DND-41 (cell line): ENCODE data around the gene HDGF.
A peak's percentile ranks its signal among the peaks of the same experiment; 100 is the strongest.

ENCODE experiments used
- ATAC-seq: fragments of 200-7000 bp; cut with Tn5 transposase; 3 replicates; pipeline ENCODE4 v1.9.1; 2021; ENCODE audit warnings: low read depth; ENCODE audit not compliant: insufficient read depth
- DNase-seq: peaks from one replicate; pipeline ENCODE4 v3.0.0-alpha.2; 2020
- H2AFZ ChIP-seq: 2 replicates; pipeline ENCODE4 v1.6.0; 2012; ENCODE audit warnings: low read depth, low read length
- H3K27ac ChIP-seq: 2 replicates; pipeline ENCODE4 v1.5.1; 2012; ENCODE audit warnings: low read length, inconsistent platforms
- H3K27me3 ChIP-seq: fragments of 200-600 bp; sonication (generic); 2 replicates; pipeline ENCODE4 v1.6.0; 2012; ENCODE audit warnings: low read length, mild to moderate bottlenecking, inconsistent platforms; ENCODE audit not compliant: insufficient read depth, poor library complexity
- H3K36me3 ChIP-seq: 2 replicates; pipeline ENCODE4 v1.5.1; 2012; ENCODE audit warnings: low read length, inconsistent platforms; ENCODE audit not compliant: insufficient read depth
- H3K4me1 ChIP-seq: 2 replicates; pipeline ENCODE4 v1.5.1; 2012; ENCODE audit warnings: mild to moderate bottlenecking, low read length; ENCODE audit not compliant: insufficient read depth
- H3K4me2 ChIP-seq: 2 replicates; pipeline ENCODE4 v1.6.0; 2012; ENCODE audit warnings: mild to moderate bottlenecking, moderate library complexity, low read length, inconsistent platforms; ENCODE audit not compliant: insufficient read depth
- H3K4me3 ChIP-seq, 2 experiments: fragments of 200-600 bp in 1 of 2; shearing (Covaris generic) in 1 of 2; 2 replicates each; pipeline ENCODE4 v1.5.1; 2012 to 2016; ENCODE audit warnings: inconsistent platforms in 2 of 2, low read length in 2 of 2, mild to moderate bottlenecking in 2 of 2, low read depth in 1 of 2, moderate library complexity in 1 of 2
- H3K79me2 ChIP-seq: 2 replicates; pipeline ENCODE4 v1.6.0; 2012; ENCODE audit warnings: low read length, inconsistent platforms; ENCODE audit not compliant: insufficient read depth
- H3K9ac ChIP-seq: 2 replicates; pipeline ENCODE4 v1.6.0; 2012; ENCODE audit warnings: low read depth, mild to moderate bottlenecking, inconsistent platforms, low read length, moderate library complexity
- H3K9me3 ChIP-seq: 2 replicates; pipeline ENCODE4 v1.5.1; 2012; ENCODE audit warnings: low read length, moderate library complexity, mild to moderate bottlenecking, inconsistent platforms; ENCODE audit not compliant: insufficient read depth, severe bottlenecking
- H4K20me1 ChIP-seq: 2 replicates; pipeline ENCODE4 v1.6.0; 2012; ENCODE audit warnings: low read length; ENCODE audit not compliant: insufficient read depth
- CTCF ChIP-seq: IDR thresholded peaks from 2 replicates; pipeline ENCODE4 v1.5.1; 2012; ENCODE audit warnings: borderline replicate concordance, low read length, moderate library complexity, mild to moderate bottlenecking; ENCODE audit not compliant: poor library complexity, severe bottlenecking; ENCODE audit errors: extremely low read depth
- EZH2 ChIP-seq: IDR thresholded peaks from 3 replicates; pipeline ENCODE4 v1.6.1; 2012; ENCODE audit warnings: borderline replicate concordance, low read depth, mild to moderate bottlenecking, moderate library complexity, low read length, inconsistent platforms; ENCODE audit not compliant: severe bottlenecking

Gene HDGF

DNA sequence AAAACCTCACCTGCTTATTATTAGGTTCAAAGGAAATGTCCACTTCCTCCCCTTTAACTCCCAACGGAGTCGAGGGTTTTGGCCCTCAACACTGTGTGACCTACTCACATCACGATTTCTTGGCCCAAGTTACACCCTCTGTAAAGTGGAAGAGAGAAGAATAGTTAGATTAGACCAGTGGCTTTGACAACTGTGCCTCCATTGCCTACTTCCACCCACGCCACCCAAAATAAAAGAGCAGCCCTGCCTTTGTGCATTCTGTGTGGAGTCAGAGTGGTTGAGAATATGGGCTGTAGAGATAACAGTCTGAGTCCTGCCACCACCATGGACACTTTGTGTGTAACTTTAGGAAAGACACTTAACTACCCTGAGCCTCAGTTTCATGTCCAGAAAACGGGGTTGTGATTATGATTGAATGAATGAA is 4.1 kb upstream of the HDGF start:
- no peak overlapping the region for H3K4me2 ChIP-seq
- no peaks in the 10 kb centered on the region; the same call in 1 of the 2 replicates for H3K36me3 ChIP-seq
- H3K9me3 ChIP-seq = no peaks in the 10 kb centered on the region
- H2AFZ ChIP-seq = no peak overlapping the region
- no peak overlapping the region for H3K27ac ChIP-seq
- no peaks in the 10 kb centered on the region for H3K27me3 ChIP-seq
- DNase-seq = no peak
- H3K79me2 ChIP-seq = peaks cover 44% of the 10 kb centered on the region
- no peak overlapping the region for H3K9ac ChIP-seq
- H3K4me1 ChIP-seq = peaks cover 15% of the 10 kb centered on the region
- no peak overlapping the region for H3K4me3 ChIP-seq
- no peaks in the 10 kb centered on the region for H4K20me1 ChIP-seq
- TF ChIP-seq CTCF = no peak
- TF ChIP-seq EZH2 = no peak
- no peak for ATAC-seq

DNA sequence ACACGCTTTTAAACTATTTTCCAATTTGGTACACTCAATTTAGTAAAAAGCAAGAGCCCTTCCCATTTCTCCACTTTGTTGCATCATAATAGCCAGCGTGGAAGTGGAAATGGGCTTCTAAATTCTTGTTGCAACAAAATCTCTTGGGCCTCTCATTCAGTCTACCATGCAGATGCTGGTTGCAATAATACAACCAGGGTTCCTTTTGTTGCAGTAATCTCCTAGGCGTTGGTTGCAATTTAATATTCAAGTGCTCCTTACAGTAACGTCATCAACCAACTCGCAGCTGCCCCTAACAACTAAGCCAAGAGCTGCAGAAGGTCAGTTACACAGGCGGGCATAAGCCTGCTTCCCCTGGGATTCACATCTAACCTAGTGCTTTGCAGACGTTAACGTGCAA is 2.7 kb upstream of the HDGF start:
- Histone ChIP-seq H3K9ac (no peak overlapping the region), H3K27me3 (no peaks in the 10 kb centered on the region), H4K20me1 (peaks cover 11% of the 10 kb centered on the region), H3K79me2 (peaks cover 57% of the 10 kb centered on the region), H3K27ac (no peak overlapping the region), H3K4me3 (no peak overlapping the region), H3K4me2 (no peak overlapping the region), H3K4me1 (peaks cover 27% of the 10 kb centered on the region), H3K36me3 (peaks cover 9% of the 10 kb centered on the region), H3K9me3 (no peaks in the 10 kb centered on the region), H2AFZ (no peak overlapping the region)
- TF ChIP-seq EZH2 (no peak), CTCF (no peak)
- DNase-seq (no peak), ATAC-seq (no peak)

GRCh38 chr1:156752843-156753482 is 1.5 kb upstream of the HDGF start:
- Histone ChIP-seq H3K27ac (peak overlapping the region; percentile 91), H3K79me2 (peaks cover 69% of the 10 kb centered on the region)

More at GRCh38 chr1:156752843-156753482, 1.5 kb upstream of the HDGF start:
- Histone ChIP-seq H3K27me3 (no peaks in the 10 kb centered on the region), H2AFZ (no peak overlapping the region), H3K9me3 (no peaks in the 10 kb centered on the region), H3K4me2 (peak overlapping the region; percentile 88), H3K36me3 (peaks cover 21% of the 10 kb centered on the region), H4K20me1 (peaks cover 24% of the 10 kb centered on the region), H3K9ac (peak overlapping the region; percentile 97), H3K4me3 (peak overlapping the region; percentile 87 to 89; a peak in 3 of 4 replicates), H3K4me1 (peaks cover 39% of the 10 kb centered on the region)
- DNase-seq = no peak
- no peak for ATAC-seq
- no peak for TF ChIP-seq CTCF
- no peak for TF ChIP-seq EZH2
